IPS DF 4.7 (cell line): ENCODE results near the gene KLF11.
"Not testable (repeated sequence)": the region's sequence is repeated elsewhere in the genome, so short reads cannot be mapped to it uniquely, and the experiment has no call there.

Experiments
- DNase-seq: peaks from one replicate; pipeline ENCODE4 v3.0.0-alpha.2; 2013; ENCODE audit warnings: low spot score; ENCODE audit errors: extremely low read depth

KLF11 gene

DNA sequence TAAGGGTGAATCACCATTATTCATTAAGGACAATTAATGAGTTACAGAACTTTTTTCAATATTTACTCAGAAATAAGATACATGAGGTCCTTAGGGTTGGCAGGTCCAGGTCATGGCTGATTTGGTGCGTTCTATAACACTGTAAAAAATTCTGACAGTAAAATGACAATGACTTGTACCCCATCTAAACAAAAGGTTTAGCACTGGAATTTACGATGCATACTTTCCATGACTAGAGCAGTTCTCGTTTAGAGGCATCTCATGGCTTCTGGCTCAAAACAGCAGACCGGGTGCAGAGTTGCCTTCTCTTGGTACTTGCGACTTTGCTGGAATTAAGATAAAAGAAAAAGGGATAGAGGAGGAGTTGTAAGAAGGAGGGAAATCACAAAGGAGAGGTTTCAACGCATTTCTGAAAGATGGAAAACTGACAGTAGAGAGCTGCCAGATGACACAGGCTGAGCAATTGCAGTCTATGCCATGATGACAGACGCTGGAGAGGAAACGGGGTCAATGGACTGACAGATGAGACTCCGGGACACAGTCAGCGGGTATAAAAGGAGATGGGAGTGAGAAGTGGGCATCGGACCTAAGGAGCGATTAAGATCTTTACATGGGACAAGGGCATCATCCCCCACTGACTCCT is 41.0 kb downstream of the KLF11 start:
- no peak for DNase-seq

DNA sequence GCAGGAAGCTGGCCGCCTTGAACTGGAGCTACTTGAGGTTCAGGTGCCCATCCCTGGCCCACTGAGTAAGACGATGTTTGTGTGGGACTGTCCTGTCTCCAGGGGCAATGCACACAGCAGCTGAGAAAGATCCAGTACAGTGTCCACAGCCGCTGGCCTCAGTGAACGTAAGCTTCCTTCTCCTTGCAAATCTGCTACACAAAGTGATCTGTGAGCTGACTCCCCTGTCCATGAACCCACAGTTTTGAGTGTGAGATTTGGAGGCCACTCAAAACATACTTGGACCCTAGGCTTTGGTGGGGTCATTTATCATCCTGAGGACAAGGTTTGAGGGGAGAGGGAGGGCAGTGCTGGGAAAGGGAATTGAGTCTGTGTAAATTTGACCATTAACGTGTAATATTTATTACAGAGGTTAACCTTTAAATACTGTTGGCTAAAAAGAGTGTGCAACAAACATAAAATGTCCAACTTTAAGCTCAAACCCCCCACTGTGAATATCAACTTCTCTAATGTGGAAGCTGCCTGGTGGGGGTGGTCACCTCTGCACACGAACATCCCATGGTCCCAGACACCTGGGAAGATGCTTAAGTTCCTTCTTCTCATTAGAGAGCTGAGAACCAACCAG is 41.8 kb downstream of the KLF11 start:
- no peak for DNase-seq

DNA sequence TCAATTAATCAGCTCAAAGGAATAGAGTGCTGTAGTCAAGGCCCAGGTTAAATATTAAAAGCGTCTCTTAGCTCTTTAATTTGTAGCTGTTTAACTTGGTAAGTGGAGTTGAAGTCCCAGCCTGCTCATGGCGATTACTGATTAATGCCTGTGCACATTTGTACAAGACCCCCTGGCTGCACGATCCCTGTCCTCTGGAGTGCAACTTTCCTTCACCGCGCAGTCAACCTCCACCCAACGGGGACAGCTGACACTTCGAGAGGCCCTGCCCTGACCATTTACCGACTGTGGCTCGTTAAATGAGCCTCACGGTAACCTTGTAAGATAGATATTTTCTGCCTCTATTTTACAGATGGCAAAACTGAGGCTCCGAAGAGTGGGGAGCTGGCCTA is 42.3 kb downstream of the KLF11 start:
- no peak for DNase-seq

DNA sequence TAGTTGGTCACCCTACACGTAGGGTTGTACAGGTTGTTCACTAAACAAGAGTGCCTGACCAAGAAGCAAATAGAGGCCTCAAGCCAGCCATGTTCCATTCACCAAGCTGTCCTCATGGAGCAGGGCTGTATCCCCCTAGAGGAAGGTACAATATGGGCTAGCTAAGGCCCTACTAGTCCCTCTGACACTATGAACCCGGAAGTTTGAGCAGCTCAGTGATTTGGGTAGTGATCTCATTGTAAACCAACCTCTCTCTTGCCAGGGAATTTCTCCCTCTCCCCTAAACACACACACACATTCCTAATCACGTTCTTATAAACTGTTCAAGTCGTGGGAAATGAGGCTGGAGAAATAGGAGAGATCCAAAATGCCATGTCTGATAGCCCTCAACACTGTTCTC is 43.6 kb downstream of the KLF11 start:
- DNase-seq, result no peak

DNA sequence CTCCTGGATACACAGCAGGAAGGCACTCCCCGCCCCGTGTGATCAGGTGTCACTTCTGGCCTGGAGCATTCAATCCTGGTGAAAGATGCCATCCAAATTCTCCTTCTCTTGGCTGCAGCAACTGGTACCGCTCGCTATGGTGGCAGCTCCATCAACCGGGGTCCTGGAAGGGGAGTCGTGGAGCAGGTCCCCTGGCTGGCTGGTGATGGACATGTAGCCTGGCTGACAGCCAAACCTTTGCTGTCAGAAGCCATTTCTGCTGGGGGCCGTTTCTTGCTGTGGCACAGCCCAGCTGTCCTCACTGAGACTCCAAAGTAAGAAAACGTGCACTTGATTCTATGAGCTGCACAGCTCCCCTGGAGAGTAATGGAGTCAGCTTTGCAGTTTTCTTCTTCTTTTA is 44.0 kb downstream of the KLF11 start:
- no peak for DNase-seq

DNA sequence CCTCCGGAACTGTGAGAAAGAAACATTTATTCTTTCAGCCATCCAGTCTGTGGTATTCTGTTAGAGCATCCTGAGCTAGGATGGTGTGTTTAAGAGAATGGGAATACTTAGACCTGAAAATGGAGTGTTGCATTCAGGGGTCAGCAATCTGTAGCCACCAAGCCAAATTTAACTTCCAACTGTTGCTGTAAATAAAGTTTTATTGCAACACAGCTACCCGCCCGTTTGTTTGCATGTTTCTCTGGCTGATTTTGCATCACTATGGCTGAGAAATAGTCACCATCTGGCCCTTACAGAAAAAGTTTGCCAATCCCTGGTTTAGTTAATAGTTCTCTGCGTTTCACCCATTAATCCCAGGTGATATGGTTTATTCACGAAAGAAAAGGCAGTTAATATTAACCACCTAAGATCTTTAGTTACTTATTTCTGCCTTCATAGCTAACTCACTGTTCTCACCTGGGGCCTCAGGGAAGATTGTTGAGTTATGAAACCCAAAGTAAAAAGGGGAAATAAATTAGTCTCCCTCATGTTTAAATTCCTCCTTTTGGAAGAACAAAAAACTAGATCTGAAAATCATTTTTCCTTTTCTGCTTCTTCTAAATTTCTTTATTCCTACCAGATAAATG is 46.3 kb downstream of the KLF11 start:
- DNase-seq, result no peak

DNA sequence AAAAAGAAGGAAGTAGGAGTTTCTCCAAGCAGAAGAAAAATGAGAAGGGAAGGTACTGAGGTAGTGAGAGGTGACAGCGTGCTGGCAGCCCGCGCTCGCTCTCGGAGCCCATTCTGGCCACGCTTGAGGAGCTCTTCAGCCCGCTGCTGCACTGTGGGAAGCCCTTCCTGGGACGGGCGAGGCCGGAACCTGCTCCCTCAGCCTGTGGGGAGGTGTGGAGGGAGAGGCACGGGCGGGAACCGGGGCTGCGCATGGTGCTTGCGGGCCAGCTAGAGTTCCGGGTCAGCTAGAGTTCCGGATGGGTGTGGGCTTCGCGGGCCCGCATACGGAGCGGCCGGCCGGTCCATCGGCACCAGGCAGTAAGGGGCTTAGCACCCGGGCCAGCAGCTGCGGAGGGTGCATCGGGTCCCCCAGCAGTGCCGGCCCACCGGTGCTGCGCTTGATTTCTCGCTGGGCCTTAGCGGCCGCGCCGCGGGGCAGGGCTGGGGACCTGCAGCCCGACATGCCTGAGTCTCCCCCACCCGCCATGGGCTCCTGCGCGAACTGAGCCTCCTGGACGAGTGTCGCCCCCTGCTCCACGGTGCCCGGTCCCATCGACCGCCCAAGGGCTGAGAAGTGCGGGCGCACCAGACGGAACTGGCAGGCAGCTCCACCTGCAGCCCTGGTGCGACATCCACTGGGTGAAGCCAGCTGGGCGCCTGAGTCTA is 48.0 kb downstream of the KLF11 start:
- DNase-seq, result no peak

DNA sequence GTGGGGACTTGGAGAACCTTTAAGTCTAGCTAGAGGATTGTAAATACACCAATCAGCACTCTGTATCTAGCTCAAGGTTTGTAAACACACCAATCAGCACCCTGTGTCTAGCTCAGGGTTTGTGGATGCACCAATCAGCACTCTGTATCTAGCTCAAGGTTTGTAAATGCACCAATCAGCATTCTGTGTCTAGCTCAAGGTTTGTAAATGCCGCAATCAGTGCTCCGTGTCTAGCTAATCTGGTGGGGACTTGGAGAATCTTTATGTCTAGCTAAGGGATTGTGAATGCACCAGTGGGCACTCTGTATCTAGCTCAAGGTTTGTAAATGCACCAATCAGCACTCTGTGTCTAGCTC is 48.5 kb downstream of the KLF11 start:
- DNase-seq, result not testable (repeated sequence)

DNA sequence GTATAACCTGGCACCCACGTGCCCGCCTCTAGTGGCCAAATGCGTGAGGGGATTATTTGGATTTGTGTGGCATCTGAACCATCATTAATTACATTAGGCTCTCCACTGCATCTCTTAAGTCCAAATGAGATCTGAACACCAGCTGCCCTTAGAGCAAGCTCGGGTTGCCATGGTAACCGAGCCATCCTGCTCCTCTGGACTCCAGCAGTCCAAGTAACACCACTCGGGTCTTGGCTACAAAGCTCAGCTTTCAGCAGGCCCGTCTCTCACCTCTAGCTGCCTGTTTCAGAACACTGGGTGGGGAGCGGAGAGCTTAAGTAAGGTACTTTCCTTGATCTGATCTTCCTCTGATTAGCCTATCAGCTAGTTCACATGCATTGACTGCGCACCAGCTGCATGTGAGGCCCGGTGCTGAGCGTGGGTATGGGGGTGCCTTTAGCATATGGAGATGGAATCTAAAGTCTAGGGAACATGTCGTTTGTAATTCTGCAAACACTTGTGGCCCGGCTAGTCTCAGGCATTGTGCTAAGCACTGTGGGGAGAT is 51.0 kb downstream of the KLF11 start:
- DNase-seq, result no peak

DNA sequence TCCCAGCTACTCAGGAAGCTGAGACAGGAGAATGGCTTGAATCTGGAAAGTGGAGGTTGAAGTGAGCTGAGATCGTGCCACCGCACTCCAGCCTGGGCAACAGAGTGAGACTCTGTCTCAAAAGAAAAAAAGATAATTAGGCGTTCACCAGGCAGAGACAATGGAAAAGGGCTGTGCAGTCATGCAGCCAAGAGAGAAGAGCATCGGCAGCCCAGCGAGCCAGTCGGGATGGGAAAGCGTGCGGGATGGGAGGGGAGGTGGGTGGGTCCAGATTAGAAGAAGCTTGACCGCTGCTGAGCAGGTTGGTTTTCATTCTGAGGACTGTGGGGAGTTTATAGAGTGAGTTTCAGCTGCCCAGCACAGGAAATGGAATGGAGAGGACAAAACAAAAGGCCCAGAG is 51.8 kb downstream of the KLF11 start:
- no peak for DNase-seq

DNA sequence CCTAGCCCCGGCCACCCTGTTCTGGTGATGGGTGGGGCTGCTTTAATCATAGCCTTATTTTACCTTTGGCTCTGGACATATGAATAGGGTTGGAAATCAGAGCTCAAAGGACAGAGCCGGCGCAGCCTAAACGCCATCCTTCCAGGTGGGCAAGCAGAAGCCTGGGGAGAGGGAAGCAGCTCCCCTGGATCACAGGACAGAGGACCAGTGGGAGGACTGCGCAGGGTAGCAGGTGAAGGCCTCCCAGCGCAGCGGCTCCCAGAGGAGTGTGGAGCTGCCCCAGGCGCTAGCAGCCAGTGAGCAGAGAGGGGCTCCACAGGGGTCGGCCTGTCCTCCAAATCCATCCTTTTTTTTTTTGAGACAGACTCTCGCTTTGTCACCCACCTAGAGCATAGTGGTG is 53.3 kb downstream of the KLF11 start:
- no peak for DNase-seq

DNA sequence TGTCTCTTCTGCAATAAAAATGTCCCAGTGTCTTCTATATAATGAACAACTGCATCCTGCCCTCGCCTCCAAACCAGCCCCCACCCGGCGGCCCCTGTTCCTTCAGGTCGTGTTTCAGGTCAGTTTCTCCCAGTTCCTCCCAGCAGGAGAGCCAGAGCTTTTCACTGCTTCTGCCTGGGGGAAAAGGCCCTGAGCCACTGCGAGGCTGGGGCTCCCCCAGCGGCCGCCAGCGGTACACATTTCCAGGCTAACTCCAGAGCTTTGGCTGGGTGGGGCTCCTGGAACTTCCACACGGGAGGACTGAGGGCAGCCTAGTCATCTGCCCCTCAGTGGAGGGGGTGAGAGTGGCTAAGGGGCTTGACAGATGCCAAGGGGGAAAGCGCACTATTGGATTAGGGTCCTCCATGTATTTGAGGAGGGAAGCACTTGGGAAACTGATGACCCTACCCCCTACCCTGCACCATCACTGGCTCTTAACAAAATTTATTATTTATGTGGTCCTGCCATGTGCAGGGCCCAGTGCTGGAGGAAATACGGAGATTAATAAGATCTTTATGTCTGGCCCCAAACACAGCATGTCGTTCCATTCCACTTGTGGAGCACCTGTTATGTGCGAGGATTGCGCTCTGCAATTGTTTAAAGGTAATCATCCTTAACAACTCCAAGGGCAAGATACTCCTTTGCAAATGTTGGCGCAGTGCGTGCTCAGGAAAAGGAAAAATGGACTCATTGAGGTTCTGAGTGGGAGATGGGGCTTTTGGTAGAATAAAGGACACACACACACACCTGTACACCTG is 54.2 kb downstream of the KLF11 start:
- DNase-seq, result peak; percentile 58

DNA sequence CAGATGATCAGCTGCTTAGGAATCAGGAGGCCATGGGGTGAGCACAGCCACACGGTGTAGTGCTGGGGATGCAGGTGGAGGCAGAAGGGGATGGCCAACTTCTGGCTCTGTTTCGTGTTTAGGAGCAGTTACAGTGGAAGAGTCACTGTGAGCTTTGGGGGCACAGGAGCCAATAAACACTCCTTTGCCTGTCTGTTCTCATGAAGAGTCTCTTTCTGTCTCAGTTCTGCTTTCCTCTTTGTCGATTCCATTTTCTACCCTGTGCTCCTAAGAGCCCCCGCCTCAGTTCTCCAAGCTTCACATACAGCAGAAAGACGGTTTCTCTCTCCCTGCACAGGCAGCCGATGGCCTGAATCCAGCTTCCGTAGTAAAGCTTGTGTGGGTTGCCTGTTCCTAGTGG is 58.1 kb downstream of the KLF11 start:
- DNase-seq, result no peak

DNA sequence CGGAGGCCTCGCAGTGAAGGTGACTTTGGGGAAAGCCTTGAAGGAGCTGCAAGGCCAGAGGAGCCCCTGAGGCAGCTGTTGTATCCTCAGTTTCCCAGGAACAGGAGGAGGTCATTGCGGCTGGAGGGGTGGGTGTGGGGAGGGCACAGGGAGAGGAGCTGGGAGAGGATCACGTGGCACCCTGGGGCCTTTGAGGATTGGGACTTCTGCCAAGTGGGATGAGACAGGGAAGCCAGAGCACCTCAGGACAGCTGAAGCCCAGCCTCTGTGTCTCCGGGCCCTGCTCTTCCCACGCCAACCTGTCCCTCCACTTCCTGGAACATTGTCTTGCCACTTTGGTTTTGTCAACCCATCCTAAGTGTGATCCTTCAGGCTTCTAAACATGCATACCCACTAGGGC is 59.8 kb downstream of the KLF11 start:
- no peak for DNase-seq
